ENCODE measurements around the gene NIPAL1.
"Not testable (repeated sequence)": the region's sequence is repeated elsewhere in the genome, so short reads cannot be mapped to it uniquely, and the experiment has no call there.

DNA sequence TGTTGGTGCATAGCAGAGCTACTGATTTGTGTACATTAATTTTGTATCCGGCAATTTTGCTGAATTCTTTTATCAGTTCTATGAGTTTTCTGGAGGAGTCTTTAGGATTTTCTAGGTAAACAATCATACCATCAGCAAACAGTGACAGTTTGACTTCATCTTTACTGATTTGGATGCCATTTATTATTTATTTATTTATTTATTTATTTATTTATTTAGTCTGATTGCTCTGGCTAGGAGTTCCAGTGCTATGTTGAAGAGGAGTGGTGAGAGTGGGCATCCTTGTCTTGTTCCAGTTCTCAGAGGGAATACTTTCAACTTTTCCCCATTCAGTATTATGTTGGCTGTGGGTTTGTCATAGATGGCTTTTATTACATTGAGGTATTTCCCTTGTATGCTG, 24.1 kb upstream of the NIPAL1 start:
- not testable (repeated sequence) for TF ChIP-seq POLR2A (IDR thresholded peaks at IDR 0.05)
- TF ChIP-seq, protein P1, sequence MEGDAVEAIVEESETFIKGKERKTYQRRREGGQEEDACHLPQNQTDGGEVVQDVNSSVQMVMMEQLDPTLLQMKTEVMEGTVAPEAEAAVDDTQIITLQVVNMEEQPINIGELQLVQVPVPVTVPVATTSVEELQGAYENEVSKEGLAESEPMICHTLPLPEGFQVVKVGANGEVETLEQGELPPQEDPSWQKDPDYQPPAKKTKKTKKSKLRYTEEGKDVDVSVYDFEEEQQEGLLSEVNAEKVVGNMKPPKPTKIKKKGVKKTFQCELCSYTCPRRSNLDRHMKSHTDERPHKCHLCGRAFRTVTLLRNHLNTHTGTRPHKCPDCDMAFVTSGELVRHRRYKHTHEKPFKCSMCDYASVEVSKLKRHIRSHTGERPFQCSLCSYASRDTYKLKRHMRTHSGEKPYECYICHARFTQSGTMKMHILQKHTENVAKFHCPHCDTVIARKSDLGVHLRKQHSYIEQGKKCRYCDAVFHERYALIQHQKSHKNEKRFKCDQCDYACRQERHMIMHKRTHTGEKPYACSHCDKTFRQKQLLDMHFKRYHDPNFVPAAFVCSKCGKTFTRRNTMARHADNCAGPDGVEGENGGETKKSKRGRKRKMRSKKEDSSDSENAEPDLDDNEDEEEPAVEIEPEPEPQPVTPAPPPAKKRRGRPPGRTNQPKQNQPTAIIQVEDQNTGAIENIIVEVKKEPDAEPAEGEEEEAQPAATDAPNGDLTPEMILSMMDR (IDR thresholded peaks at IDR 0.05), result not testable (repeated sequence)
